ENCODE data around the gene ITM2C. TPM values are rescaled to one million over a fixed set of nuclear protein-coding genes. Genes with fewer than 3 reads are reported as not detected.
A peak's percentile ranks its signal among the peaks of the same experiment; 100 is the strongest.

The ITM2C gene
- total RNA-seq, 2 experiments from 2014 or later, result 29.6 to 32.9 TPM

- peak overlapping the region; percentile 80 for H3K27ac Mint-ChIP-seq
- peaks cover 23% of the 10 kb centered on the region for H3K36me3 Mint-ChIP-seq (ENCODE audit: low read depth)
- CTCF ChIA-PET, result interaction anchor here (0.8 to 1.6 kb wide), 5 partner anchors 10 to 84 kb away, joined by 3 to 8 read pairs (median 3); partner anchors contain the start of gene GPR55
- peaks cover 66% of the 10 kb centered on the region for H3K4me1 Mint-ChIP-seq
- peaks cover 8% of the 10 kb centered on the region for H3K27me3 Mint-ChIP-seq
- H3K4me3 Mint-ChIP-seq, result peak overlapping the region; percentile 67
- DNase-seq (peak; percentile 77), ATAC-seq (peak; percentile 42)
- H3K9me3 Mint-ChIP-seq (ENCODE audit: low read depth), result no peaks in the 10 kb centered on the region
- intact Hi-C loops (cut with DNase I, micrococcal nuclease), result loop anchor here in 1 of 2 experiments (5.0 kb wide), 1 partner anchor 34 kb away; no protein-coding TSS in a partner anchor
- POLR2A ChIA-PET, result no interaction called here
Observed at GRCh38 chr2:230908595-230909191, 44.0 kb downstream of the ITM2C start.

DNA sequence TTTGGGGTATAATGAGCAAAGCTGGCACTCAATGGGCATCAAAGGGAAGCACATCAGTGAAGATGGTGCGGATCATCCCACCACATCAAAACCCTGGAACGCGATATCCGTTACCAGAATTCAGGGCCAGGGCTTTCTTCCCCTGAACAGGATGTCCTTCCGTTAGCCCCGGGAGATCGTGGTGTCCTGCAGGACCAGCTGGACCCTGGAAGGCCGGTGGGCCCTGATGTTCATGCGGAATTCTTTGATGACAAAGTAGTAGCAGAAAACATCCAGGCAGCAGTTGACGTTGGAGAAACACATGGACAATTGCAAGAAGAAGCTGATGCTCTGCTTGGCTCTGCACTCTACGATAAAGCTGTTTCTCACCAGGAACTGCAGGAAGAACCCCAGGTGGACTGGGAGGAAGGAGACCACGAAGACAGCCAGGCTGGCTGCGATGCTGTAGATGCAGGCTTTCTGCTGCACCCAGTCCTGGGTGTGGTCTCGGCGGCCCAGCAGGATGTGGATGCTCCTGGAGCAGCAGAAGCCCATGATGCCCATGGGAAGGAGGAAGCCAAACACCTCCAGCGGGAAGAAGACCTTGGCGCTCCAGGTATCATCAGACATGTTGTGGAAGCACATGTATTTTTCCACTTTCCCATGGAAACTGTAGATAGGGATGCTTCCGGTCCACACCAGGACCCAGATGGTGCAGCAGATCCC is 45.3 kb downstream of the ITM2C start:
- ATAC-seq (no peak), DNase-seq (peak; percentile 3)
- no peak overlapping the region for H3K4me3 Mint-ChIP-seq
- peaks cover 62% of the 10 kb centered on the region for H3K4me1 Mint-ChIP-seq
- peaks cover 23% of the 10 kb centered on the region for H3K36me3 Mint-ChIP-seq (ENCODE audit: low read depth)
- intact Hi-C loops (cut with DNase I, micrococcal nuclease), result loop anchor here in 1 of 2 experiments (5.0 kb wide), 1 partner anchor 32 kb away; no protein-coding TSS in a partner anchor
- no peak overlapping the region for H3K27ac Mint-ChIP-seq
- no peaks in the 10 kb centered on the region for H3K9me3 Mint-ChIP-seq (ENCODE audit: low read depth)
- CTCF ChIA-PET, result interaction anchor here (0.6 to 2.5 kb wide), 2 partner anchors 14 to 65 kb away, joined by 3 to 8 read pairs; no protein-coding TSS in a partner anchor
- peaks cover 8% of the 10 kb centered on the region for H3K27me3 Mint-ChIP-seq
- POLR2A ChIA-PET, result no interaction called here

DNA sequence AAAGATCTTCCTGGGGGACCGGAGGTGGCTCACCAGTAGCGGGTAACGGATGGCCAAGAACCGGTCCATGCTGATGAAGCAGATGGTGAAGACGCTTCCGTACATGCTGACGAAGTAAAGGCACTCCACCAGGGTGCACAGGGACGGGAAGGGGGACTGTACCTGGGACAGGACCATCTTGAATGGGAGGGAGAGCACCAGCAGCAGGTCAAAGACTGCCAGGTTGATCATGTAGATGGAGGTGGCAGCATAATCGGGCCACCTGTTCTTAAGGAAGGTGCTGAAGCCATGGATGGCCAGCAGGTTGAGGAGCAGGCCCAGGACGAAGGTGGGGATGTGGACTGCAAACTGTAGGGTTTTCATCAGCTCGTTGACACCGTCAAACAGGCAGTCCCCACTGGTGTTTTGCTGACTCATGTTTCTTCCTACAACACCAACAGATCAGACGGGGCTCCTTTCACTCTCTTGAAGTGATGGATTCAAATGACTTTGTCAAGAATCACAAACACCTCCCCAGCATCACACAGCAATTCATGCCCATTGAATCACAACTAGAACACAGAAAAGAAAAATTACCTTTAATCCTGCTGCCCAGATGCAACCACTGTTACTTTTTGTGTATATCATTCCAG is 45.9 kb downstream of the ITM2C start:
- Mint-ChIP-seq H3K36me3 (ENCODE audit: low read depth) (peaks cover 24% of the 10 kb centered on the region), H3K9me3 (ENCODE audit: low read depth) (no peaks in the 10 kb centered on the region), H3K27ac (peak overlapping the region; percentile 5), H3K4me3 (no peak overlapping the region), H3K27me3 (peaks cover 8% of the 10 kb centered on the region), H3K4me1 (peaks cover 62% of the 10 kb centered on the region)
- CTCF ChIA-PET, result interaction anchor here (0.6 to 2.5 kb wide), 4 partner anchors 9 to 77 kb away, joined by 3 to 8 read pairs (median 4); no protein-coding TSS in a partner anchor
- POLR2A ChIA-PET, result interaction anchor here (0.8 kb wide), 1 partner anchor 103 kb away, joined by 5 read pairs; no protein-coding TSS in a partner anchor
- intact Hi-C loops (cut with DNase I, micrococcal nuclease), result no loop called here
- DNase-seq, result peak; percentile 17
- ATAC-seq, result peak; percentile 19

GRCh38 chr2:230912046-230912445 is 47.3 kb downstream of the ITM2C start:
- peaks cover 8% of the 10 kb centered on the region for H3K27me3 Mint-ChIP-seq
- CTCF ChIA-PET, result interaction anchor here (1.0 to 2.1 kb wide), 9 partner anchors 8 to 75 kb away, joined by 3 to 14 read pairs (median 4); no protein-coding TSS in a partner anchor
- no peak overlapping the region for H3K4me3 Mint-ChIP-seq
- no peaks in the 10 kb centered on the region for H3K9me3 Mint-ChIP-seq (ENCODE audit: low read depth)
- no peak overlapping the region for H3K27ac Mint-ChIP-seq
- peaks cover 60% of the 10 kb centered on the region for H3K4me1 Mint-ChIP-seq
- H3K36me3 Mint-ChIP-seq (ENCODE audit: low read depth), result peaks cover 22% of the 10 kb centered on the region
- no peak for ATAC-seq
- POLR2A ChIA-PET, result no interaction called here
- intact Hi-C loops (cut with DNase I, micrococcal nuclease), result no loop called here
- no peak for DNase-seq

- Mint-ChIP-seq H3K9me3 (ENCODE audit: low read depth) (no peaks in the 10 kb centered on the region), H3K4me1 (peaks cover 61% of the 10 kb centered on the region), H3K4me3 (no peak overlapping the region), H3K27me3 (peaks cover 8% of the 10 kb centered on the region), H3K27ac (no peak overlapping the region), H3K36me3 (ENCODE audit: low read depth) (peaks cover 20% of the 10 kb centered on the region)
- CTCF ChIA-PET, result interaction anchor here (0.6 to 2.1 kb wide), 14 partner anchors 9 to 76 kb away, joined by 3 to 14 read pairs (median 4); partner anchors contain the start of gene ITM2C
- intact Hi-C loops (cut with DNase I, micrococcal nuclease), result no loop called here
- no peak for DNase-seq
- ATAC-seq, result no peak
- POLR2A ChIA-PET, result no interaction called here
Observed at GRCh38 chr2:230912724-230913123, 48.0 kb downstream of the ITM2C start.

- DNase-seq (peak; percentile 50), ATAC-seq (no peak)
- H3K4me3 Mint-ChIP-seq, result no peak overlapping the region
- CTCF ChIA-PET, result interaction anchor here (0.6 to 2.1 kb wide), 13 partner anchors 10 to 187 kb away, joined by 3 to 14 read pairs (median 4); partner anchors contain the start of gene ITM2C
- H3K36me3 Mint-ChIP-seq (ENCODE audit: low read depth), result peaks cover 18% of the 10 kb centered on the region
- H3K27me3 Mint-ChIP-seq, result peaks cover 5% of the 10 kb centered on the region
- H3K9me3 Mint-ChIP-seq (ENCODE audit: low read depth), result no peaks in the 10 kb centered on the region
- POLR2A ChIA-PET, result no interaction called here
- intact Hi-C loops (cut with DNase I, micrococcal nuclease), result no loop called here
- no peak overlapping the region for H3K27ac Mint-ChIP-seq
- H3K4me1 Mint-ChIP-seq, result peaks cover 60% of the 10 kb centered on the region
Observed at GRCh38 chr2:230913406-230914143, 48.8 kb downstream of the ITM2C start.

DNA sequence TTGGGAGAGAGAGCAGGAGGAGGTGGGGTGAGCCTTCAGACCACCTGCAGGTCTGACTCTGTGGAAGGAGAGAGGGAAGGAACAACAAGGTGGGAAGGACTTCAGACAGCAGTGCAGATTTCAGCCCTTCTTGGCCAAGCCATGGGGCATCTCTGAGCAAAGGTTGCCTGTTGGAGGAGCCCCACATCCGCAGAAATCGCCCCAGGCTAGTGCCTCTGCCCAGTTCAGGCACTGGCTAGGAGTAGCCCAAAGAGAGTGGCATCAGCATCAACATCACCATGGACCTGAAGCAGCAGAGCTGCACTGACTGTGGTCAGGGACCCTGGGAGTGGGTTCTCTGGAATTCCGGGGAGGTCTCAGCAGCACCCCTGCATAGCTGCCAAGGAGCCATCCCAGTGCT is 50.1 kb downstream of the ITM2C start:
- intact Hi-C loops (cut with DNase I, micrococcal nuclease), result no loop called here
- ChIA-PET CTCF (interaction anchor here (1.3 to 1.4 kb wide), 2 partner anchors 9 to 73 kb away, joined by 3 to 6 read pairs; no protein-coding TSS in a partner anchor), POLR2A (no interaction called here)
- ATAC-seq (no peak), DNase-seq (peak; percentile 3)
- Mint-ChIP-seq H3K4me3 (no peak overlapping the region), H3K27me3 (peaks cover 2% of the 10 kb centered on the region), H3K27ac (no peak overlapping the region), H3K4me1 (peaks cover 62% of the 10 kb centered on the region), H3K9me3 (ENCODE audit: low read depth) (no peaks in the 10 kb centered on the region), H3K36me3 (ENCODE audit: low read depth) (peaks cover 11% of the 10 kb centered on the region)

GRCh38 chr2:230915319-230915718 is 50.6 kb downstream of the ITM2C start:
- H3K27ac Mint-ChIP-seq, result no peak overlapping the region
- ATAC-seq (no peak), DNase-seq (peak; percentile 2)
- peaks cover 65% of the 10 kb centered on the region for H3K4me1 Mint-ChIP-seq
- H3K27me3 Mint-ChIP-seq, result peaks cover 2% of the 10 kb centered on the region
- ChIA-PET POLR2A (no interaction called here), CTCF (interaction anchor here (1.4 kb wide), 1 partner anchor 9 kb away, joined by 6 read pairs; no protein-coding TSS in a partner anchor)
- H3K9me3 Mint-ChIP-seq (ENCODE audit: low read depth), result no peaks in the 10 kb centered on the region
- intact Hi-C loops (cut with DNase I, micrococcal nuclease), result no loop called here
- H3K36me3 Mint-ChIP-seq (ENCODE audit: low read depth), result peaks cover 7% of the 10 kb centered on the region
- H3K4me3 Mint-ChIP-seq, result no peak overlapping the region

DNA sequence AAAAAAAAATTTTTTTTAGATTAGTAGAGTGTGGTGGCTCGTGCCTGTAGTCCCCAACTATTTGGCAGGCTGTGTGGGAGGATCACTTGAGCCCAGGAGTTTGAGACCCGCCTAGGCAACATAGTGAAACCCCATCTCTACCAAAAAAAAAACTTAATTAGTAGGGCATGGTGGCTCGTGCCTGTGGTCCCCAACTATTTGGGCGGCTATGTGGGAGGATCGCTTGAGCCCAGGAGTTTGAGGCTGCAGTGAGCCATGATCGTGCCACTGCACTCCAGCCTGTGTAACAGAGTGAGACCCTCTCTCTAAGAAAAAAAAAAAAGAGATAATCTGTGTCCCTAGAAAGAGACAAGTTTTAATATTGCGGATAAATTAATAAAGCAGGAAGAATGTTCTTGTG is 51.5 kb downstream of the ITM2C start:
- Mint-ChIP-seq H3K27ac (no peak overlapping the region), H3K27me3 (peaks cover 2% of the 10 kb centered on the region), H3K4me1 (peaks cover 65% of the 10 kb centered on the region), H3K36me3 (ENCODE audit: low read depth) (peaks cover 2% of the 10 kb centered on the region), H3K9me3 (ENCODE audit: low read depth) (no peaks in the 10 kb centered on the region), H3K4me3 (no peak overlapping the region)
- ATAC-seq (no peak), DNase-seq (peak; percentile 2)
- CTCF ChIA-PET, result interaction anchor here (1.4 kb wide), 1 partner anchor 10 kb away, joined by 6 read pairs; no protein-coding TSS in a partner anchor
- POLR2A ChIA-PET, result no interaction called here
- intact Hi-C loops (cut with DNase I, micrococcal nuclease), result no loop called here

- peaks cover 75% of the 10 kb centered on the region for H3K4me1 Mint-ChIP-seq
- H3K27me3 Mint-ChIP-seq, result peaks cover 6% of the 10 kb centered on the region
- H3K36me3 Mint-ChIP-seq (ENCODE audit: low read depth), result peaks cover 2% of the 10 kb centered on the region
- H3K9me3 Mint-ChIP-seq (ENCODE audit: low read depth), result no peaks in the 10 kb centered on the region
- H3K27ac Mint-ChIP-seq, result peak overlapping the region; percentile 59
- peak overlapping the region; percentile 3 for H3K4me3 Mint-ChIP-seq
- CTCF ChIA-PET, result interaction anchor here (1.0 to 1.8 kb wide), 3 partner anchors 11 to 53 kb away, joined by 3 to 7 read pairs (median 4); no protein-coding TSS in a partner anchor
- DNase-seq, result no peak
- ATAC-seq, result no peak
- intact Hi-C loops (cut with DNase I, micrococcal nuclease), result loop anchor here (1.0 kb wide), 1 partner anchor 14 kb away; no protein-coding TSS in a partner anchor
- POLR2A ChIA-PET, result interaction anchor here (0.7 kb wide), 1 partner anchor 25 kb away, joined by 4 read pairs; no protein-coding TSS in a partner anchor
Observed at GRCh38 chr2:230919240-230919639, 54.5 kb downstream of the ITM2C start.
